HG02943 (cell line): ENCODE results near the gene CAMTA1.
A peak's percentile ranks its signal among the peaks of the same experiment; 100 is the strongest.

Experiments
- ATAC-seq: cut with Tn5 transposase; IDR thresholded peaks from one replicate; pipeline ENCODE4 v1.9.1; 2021; ENCODE audit warnings: mild to moderate bottlenecking, low read depth, moderate library complexity; ENCODE audit not compliant: unreplicated experiment

CAMTA1 gene

DNA sequence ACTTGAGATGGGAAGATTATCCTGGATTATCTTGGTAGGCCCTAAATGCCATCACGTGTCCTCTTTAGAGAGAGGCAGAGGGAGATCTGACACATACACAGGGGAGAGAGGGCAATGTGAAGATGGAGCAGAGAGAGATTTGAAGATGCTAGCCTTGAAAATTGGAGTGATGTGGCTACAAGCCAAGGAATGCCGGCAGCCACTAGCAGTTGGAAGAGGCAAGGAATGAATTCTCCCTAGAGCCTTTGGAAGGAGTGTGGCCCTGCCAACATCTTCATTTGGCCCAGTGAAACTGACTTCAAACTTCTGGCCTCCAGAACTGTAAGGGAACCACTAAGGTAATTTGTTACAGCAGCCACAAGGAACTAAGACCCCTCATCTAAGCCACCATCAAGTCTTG is 8.9 kb upstream of the CAMTA1 start:
- no peak for ATAC-seq

DNA sequence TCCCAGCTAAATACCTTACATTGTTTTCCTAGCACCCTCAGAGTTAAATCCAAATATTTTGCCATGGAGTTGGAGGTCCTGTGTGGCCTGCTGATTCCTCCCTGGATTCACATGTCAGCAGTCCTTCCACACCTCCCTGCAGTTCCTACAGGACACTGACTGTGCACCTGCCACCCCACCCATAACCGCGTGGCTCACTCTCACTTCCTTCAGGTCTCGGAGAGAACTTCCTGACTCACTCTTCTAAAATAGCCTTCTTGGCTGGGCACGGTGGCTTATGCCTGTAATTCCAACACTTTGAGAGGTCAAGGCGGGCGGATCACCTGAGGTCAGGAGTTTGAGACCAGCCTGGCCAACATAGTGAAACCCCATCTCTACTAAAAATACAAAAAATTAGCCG is 8.4 kb upstream of the CAMTA1 start:
- ATAC-seq, result no peak

DNA sequence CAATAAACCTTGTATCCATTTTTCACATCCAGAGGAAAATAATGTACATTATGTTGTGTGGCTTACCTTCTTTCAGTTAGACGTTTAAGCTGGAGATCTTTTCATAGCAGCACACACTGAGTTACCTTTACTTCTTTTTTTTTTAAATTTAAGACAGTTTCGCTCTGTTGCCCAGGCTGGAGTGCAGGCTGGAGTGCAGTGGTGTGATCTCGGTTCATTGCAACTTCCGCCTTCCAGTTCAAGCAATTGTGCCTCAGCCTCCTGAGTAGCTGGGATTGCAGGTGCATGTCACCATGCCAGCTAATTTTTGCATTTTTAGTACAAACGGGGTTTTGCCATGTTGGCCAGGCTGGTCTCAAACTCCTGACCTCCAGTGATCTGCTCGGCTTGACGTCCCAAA is 7.4 kb upstream of the CAMTA1 start:
- ATAC-seq, result no peak

DNA sequence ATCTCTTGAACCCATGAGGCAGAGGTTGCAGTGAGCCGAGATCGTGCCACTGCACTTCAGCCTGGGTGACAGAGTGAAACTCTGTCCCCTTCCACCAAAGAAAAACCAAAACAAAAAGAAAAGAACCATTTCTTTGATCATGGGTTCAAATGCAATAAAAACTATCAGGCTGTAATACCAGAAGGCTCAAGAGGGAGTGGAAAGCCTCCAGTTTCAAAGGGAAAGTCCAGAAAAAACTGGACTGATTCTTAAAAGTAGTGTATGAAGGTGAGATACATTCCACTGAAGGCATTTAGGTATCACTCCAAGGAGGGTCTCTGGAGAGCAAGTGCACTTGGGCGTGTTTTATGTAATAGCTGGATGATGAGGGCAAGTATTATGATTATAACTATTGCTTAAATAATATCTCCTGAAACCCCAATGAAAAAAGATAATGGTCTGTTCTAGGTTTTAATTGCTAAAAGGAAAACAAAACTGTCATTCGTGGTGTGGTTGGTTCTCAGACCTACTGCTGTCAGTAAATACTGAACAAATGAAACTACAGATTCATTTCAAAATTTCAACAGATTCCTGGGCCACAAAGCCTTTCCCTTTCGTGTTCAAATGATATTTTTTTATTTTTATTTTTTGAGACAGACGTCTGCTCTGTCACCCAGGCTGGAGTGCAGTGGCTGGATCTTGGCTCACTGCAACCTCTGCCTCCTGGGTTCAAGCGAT is 6.0 kb upstream of the CAMTA1 start:
- no peak for ATAC-seq

DNA sequence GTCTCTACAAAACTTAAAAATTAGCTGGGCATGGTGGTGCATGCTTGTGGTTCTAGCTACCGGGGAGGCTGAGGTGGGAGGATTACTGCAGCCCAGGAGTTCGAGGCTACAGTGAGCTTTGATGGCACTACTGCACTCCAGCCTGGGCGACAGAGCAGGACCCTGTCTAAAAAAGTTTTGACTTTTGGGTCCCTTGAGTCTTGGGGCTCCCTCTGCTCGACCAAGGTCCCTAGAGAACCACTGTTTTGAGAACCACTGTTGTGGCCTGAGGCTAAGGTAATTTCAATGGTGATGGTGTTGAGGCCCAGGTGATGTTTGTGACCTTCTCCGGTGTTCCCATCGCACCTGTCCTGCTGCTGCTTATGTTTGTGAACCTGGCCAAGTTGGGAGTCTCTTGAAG is 3.1 kb upstream of the CAMTA1 start:
- no peak for ATAC-seq

DNA sequence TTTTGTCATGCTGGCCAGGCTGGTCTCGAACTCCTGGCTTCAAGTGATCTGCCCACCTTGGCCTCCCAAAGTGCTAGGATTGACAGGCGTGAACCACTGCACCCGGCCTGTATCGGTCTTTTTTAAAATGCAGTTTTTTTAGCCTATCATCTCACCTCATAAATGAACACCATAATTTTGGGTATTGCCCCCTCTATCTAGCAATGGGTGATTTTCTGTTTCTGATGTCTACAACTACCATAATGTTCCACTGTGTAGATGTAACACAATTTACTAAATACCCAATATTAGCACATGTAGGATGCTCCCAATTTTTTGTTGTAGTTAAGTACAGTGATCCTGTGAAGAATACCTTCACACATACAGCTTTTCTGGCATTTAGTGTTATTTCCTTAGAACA is 2.0 kb upstream of the CAMTA1 start:
- ATAC-seq, result no peak

DNA sequence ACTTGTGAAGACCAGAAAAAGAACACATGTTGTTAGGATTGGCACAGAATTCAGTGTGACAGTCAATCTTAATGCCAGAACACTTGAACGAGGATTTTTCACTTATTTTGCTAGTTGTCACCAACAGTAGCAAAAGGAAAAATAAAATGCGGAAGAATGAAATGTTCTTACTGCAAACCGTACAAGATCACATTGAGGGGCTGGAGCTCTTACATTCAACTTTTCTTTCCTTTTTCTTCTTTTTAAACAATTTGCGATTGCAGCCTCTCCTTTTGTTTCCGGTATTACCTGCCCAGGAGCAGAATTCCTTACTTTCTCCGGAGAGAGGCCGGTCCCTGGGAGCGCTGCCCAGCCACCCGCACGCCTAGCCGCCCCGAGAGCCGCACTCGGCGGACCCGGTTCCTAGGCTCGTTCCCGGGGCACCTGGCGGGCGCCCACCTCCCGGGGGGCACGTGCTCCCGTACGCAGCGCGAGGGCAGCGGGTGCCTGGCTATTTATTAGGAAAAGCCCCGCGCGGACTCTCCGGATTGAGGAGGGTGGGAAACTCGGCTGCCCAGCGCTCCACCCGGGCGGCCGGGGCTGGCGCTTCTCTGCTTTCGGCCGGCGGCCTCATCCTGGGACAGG is 1.2 kb upstream of the CAMTA1 start:
- ATAC-seq, result peak; percentile 2

DNA sequence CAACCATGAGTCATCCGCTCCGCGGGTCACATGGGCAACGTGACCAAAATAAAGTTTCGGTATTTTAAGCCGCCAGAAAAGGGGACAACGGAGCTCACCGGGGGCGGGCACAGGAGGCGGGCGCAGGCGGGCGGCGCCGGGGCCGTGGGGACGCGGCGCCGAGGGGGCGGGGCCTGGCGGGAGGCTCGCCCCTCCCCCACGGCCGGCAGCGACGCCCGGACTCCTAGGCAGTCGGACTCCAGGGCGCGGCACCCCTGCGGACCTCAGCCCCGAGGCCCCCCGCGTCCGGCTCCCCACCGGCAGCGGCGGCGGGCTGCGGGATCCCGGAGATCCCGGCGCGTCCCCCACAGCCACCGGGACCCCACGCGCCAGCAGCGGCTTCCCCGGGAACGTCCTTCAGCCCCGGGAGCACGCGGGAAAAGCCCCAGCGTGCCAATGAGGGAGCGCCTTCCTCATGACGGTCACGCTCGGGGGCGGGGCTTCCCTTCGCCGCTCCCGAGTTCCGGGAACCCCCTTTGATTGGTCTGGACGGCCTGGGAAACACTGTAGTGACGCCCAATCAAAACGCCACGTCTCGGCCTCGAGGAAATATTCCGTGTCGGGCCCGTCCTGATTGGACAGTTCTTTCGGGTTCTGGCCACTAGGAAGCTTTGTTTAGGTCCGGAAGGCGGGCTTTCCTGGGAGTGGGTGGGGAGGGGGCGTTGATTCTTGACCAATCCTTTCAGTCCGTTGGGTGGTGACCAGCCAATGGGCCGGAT is 515 bp upstream of the CAMTA1 start:
- peak; percentile 73 for ATAC-seq

DNA sequence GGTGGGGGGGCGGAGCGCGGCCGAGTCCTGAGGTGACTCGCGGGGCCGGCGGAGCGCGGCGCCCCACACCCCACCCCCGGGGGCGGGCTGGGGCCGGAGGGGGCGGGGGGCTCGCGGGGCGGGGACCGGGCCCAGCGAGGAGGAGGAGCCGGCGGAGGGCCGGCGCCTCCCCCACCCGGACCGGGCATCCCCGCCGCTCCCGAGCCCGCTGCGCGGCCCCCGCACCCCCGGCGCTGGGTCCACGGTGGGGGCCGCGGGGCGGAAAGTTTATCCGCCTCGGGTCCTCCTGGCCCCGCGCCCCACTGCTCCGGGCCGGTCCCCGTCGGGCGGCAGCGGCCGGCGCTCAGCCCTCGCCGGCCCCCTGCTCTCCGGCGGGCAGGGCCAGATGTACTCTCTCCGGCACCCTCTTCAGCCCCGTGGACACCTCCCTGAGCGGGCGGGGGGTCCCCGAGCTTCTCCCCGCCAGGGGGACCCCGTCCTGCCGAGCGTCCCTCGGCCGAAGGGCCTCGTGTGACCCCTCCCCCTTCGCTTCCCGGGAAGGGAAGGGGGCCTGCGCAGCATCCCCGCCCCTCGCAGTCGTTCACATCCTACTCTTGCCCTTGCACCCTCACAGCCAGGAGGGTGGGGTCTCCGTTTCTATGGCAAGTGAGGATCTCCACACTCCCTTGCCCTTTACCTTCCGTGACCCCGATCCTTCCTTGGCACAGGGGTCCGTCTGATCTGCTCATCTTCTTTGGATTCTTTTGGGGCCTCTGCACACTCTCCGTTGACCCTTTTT is 663 bp downstream of the CAMTA1 start:
- ATAC-seq, result peak; percentile 0

DNA sequence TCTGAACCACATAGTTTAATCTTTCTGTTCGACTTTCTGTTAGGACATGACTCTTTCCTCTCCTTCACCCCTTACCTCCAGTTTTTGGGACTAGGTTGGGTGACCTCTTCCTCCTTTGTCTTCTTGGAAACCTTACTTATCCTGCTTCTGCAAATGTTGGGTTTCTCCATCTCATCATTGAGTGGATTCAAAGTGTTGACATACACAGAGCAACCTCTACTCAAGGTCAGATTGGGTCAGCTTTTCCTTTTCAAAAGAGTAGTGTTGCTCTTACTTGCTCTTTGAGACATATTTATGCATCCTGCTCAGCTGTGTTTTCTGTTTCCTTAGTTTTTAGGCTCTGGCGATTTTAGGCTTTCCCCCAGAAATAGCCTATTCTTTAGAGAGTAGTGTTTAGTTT is 3.7 kb downstream of the CAMTA1 start:
- no peak for ATAC-seq

DNA sequence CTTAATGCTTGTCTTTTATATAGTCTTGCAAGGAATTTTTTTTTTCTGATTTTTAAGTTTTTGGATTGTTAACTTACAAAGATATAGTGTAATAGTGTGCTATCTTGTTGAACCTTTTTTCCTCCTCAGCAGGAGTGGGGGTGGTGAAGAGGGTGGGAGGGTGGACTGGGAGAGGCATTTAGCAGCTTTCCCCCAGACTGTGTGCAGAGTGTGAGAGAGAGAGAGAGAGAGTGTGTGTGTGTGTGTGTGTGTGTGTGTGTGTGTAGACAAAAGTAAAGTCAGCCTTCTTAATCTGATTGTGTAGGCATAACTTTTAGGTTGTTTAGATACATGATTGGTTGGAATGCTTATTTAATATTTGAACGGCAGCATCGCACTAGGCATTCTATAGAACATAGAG is 4.9 kb downstream of the CAMTA1 start:
- ATAC-seq, result no peak

DNA sequence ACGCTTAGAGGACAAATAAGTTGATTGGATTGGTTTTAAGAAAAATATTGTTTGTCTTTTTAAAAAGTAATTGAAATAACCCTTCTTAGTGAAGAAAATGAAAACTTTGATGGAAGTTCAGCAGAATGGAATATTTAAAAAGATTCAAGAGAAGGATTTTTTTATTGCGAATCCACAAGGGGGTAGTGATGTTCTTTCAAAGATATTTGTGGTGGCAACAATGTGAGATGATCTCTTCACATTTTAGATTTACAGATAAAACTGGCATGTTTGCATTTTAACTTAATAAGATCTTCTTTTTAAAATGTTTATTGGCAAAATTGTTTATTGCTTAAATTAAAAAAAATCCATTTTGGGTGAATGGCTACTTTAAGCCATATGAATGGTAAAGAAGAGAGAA is 8.9 kb downstream of the CAMTA1 start:
- ATAC-seq, result no peak

DNA sequence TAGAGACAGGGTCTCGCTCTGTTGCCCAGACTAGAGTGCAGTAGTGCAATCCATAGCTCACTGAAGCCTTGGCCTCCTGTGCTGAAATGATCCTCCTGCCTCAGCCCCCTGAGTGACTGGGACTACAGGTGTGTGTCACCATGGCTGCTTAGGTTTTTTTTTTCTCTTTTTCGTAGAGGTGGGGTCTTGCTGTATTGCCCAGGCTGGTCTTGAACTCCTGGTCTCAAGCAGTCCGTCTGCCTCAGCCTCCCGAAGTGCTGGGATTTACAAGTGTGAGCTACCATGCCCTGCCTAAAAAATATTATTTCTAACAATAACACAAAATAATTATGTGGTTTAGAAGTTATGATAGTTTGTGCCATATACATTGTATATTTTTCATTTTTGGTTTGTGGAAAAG is 9.9 kb downstream of the CAMTA1 start:
- ATAC-seq, result no peak

DNA sequence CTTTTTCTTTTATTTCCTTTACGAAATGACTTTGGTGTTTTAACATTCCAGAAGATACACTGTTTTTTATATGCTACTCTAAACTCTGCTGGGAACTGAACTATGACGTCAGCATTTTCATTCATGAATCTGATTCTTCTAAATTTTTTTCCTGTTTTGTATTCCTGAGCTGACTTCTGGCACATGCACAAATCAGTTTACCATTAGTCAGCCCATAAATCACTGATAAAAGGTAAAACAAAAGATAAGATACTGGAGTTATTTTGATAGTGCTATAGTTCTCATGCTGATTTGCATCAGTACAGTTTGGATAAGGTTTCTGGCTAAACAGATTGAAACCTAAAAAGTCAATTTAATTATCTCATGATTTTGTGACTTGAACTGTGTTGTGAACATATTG is 10.4 kb downstream of the CAMTA1 start:
- ATAC-seq, result no peak

DNA sequence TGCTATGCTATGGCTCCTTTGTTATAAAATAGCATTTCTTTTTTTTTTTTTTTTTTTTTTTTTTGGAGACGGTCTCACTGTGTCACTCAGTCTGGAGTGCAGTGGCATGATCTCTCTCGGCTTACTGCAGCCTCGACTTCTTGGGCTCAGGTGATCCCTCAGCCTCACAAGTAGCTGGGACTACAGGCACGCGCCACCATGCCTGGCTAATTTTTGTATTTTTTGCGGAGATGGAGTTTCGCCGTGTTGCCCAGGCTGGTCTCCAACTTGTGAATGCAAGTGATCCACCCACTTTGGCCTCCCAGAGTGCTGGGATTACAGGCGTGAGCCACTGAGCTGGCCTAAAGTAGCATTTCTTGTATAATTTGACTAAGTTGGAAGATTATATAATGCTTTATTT is 10.8 kb downstream of the CAMTA1 start:
- ATAC-seq, result no peak

DNA sequence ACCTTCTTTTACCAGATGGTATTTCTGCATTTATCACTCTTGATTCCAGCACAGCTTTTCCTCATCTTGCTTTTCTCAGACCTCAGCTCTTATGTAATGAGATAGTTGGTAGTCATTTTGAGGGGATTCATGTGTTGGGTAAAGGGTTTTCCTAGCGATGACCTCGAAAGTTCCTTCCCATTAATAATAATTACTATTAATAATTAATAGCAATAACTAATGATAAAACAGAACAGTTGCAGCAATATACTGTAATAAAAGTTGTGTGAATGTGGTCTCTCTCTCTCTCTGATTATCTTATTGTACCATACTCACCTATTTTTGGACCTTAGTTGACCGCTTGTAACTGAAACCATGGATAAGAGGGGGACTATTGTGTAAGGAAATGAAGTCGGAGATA is 14.2 kb downstream of the CAMTA1 start:
- ATAC-seq, result no peak

DNA sequence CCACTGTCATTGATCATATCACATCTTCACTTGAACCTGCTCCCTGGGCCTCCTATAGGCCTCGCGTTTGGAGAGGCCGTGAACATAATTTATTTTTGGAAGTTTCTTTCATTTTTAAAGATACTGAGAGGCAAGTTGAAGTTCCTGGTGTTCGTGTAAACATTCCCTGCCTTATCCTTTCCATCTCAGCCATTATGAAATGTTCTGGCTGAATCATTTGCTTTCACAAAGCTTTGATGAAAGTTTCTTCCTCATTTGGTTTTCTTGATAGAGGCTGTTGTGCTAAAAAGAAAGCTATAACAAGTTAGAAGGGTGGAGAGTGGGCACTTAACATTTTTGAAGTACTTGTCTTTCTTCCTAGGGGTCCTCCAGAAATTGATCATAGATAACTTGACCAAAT is 15.5 kb downstream of the CAMTA1 start:
- no peak for ATAC-seq

DNA sequence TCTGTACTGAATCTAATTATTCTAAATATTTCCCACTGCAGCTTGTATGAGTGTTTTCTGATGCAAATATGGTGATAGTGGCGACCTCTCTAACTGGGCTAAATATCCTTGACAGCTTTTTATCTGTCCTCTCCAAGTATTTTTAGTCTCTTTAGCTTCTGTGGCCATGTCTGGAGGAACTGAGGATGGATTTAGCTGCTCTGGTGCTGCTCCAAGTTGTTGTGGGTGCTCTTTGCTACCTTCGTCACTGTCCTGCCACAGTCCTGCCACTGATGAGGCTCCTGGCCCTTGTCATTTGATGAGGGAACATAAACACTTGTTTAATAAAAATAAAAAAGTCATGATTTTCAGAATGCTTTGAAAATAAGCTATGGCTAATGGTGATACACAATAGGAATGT is 15.9 kb downstream of the CAMTA1 start:
- no peak for ATAC-seq

DNA sequence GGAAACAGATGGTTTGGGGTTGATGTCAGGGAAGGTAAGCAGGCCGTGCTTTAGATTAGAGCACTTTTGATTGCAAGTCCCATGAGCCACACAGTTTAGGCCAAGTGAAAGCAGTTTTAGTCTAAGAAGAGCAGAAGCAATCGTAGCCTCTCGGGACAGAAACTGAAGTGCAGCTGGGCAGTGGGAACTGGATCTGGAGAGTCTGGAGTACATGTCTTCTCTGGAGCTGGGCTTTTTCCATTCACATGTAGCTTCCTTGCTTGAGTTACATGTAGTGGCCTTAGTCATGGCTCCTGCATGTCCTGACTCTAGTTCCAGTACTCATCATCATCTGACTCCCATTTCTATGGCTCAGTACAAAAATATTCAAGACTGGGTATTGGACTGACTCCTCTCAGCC is 16.7 kb downstream of the CAMTA1 start:
- ATAC-seq, result no peak

DNA sequence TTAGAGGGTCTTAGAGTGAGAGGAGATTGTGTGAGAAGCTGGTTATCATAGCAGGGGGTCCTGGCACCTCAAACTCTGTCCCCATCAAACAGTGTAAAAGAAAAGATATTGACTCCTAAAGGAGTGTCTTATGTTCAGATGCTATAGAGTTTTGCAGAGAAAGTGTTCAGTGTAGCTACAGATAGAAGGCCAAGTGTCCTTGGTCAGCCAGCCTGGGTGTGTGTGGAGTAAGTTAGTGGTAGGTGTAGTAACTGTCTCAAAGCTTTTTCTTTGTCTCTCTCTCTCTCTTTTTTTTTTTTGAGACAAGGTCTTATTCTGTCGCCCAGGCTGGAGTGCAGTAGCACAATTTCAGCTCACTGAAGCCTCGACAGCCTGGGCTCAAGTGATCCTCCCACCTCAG is 17.2 kb downstream of the CAMTA1 start:
- ATAC-seq, result no peak

DNA sequence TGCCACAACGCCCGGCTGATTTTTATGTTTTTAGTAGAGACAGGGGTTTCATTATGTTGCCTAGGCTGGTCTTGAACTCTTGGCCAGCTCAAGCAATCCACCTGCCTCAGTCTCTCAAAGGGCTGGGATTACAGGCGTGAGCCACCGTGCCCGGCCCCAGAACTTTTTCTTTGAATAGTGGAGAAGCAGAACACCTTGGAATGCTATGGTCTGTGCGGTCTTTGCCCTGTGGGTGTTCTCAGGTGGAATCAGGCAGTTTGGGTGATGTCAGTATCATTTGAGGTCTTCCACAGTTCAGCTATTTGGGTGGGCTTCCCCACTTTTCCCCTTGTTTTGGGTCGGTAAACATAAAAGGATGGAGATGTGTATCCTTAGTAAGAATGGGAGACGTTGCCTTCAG is 17.6 kb downstream of the CAMTA1 start:
- ATAC-seq, result no peak
